HL-60/S4 (cell line): ENCODE data around the gene CD226.
"Not testable (repeated sequence)": the region's sequence is repeated elsewhere in the genome, so short reads cannot be mapped to it uniquely, and the experiment has no call there.

Experiments used
- in situ Hi-C: fragments of 300-500 bp; cut with MboI; formaldehyde crosslinking; loops from 2 replicates; pipeline ENCODE4 v1.14.3; 2022; ENCODE audit warnings: low sequenced_read_pairs

Gene CD226

DNA sequence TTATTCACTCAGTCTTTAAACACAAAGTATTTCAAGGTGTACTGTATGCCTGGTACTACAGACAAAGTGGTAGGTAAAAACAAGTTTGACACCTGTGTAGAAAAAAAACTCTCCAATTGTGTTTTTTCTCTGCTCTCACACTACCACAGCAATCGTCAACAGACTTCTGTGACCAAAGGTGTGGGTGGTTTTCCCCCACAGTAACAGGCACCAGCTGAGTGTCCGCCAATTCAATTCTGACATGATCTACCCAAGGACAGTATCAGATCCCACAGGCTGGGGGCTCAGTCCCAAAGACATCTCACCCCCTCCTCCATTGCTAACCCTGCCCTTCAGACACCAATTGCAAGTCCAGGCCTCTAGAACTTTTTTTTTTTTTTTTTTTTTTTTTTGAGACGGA, 71.2 kb downstream of the CD226 start:
- in situ Hi-C loops: no loop called here

DNA sequence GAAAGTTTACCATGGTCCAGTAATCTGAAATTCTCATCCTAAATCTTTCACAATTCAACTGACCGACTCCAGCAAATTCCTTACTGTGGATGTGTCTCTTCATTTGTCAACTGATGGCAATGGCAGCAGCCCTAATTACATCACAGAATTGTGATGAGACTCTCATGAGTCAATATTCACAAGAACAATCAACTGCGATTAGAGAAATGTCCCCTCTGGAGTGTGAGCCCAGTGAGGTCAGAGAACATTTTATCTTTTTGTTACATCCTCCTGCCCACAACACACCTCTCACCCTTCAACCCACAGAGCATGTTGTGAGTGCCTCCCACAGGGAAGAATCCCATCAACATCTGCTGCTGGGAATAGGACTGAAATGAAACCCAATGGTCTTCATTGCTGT, 73.6 kb downstream of the CD226 start:
- in situ Hi-C loops: no loop called here

DNA sequence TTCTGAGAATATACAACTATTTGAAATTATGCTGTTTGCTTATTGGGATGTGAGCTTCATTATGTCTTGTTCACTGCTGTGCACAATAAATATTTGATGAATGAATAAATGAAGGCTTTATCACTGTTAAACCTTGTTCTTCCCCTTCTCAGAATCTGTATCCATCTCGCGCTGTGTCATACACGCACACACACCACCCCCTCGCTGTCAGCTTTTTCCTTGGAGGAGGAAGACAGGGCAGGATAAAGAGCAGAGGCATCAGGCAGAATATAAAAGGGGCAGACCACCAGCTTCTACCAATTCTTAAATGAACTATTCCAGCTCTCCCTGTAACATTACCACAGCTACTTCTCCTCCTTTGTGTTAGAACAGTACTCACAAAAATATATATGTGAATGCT, 75.0 kb downstream of the CD226 start:
- in situ Hi-C loops: no loop called here

- in situ Hi-C loops: no loop called here
These were observed 76.3 kb downstream of the CD226 start for GRCh38 chr18:69871363-69871762.

- in situ Hi-C loops: no loop called here
These were observed 76.9 kb downstream of the CD226 start for GRCh38 chr18:69870736-69871135.

GRCh38 chr18:69866212-69866611, 81.5 kb downstream of the CD226 start:
- in situ Hi-C loops: no loop called here

- in situ Hi-C loops: no loop called here
These were observed 81.9 kb downstream of the CD226 start for GRCh38 chr18:69865776-69866175.

DNA sequence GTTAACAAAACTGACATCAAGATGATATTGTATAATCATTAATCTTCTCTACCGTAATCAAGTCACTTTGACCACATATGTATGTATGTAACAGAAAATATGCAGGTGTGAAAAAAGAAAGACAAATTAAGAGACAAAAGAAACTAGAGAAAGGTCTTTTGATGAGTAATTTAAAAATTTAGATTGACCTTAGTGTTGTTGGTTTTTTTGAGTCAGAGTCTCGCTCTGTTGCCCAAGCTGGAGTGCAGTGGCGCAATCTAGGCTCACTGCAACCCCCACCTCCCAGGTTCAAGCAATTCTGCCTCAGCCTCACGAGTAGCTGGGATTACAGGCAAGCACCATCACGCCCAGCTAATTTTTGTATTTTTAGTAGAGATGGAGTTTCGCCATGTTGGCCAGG, 82.9 kb downstream of the CD226 start:
- in situ Hi-C loops: not testable (repeated sequence)

- in situ Hi-C loops: no loop called here
These were observed 88.8 kb downstream of the CD226 start for GRCh38 chr18:69858897-69859296.

DNA sequence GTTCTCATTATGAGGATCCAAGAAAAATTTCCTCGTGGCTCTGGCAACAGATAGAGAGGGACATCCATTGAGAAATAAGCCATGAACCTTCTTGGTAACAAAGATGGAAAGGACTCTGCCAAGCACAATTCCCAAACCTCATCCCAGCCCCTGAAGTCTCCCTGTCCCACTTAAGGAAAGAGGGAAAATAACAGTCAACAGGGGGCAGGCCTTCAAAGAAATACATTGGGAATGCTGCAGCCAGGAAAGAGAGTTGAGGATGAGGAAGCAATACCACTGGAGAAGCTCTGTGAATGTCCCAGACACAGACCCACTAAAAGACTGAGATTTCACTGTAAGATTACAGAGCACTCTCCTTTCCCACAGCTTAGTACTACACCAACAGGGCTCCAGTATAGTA, 93.2 kb downstream of the CD226 start:
- in situ Hi-C loops: no loop called here

DNA sequence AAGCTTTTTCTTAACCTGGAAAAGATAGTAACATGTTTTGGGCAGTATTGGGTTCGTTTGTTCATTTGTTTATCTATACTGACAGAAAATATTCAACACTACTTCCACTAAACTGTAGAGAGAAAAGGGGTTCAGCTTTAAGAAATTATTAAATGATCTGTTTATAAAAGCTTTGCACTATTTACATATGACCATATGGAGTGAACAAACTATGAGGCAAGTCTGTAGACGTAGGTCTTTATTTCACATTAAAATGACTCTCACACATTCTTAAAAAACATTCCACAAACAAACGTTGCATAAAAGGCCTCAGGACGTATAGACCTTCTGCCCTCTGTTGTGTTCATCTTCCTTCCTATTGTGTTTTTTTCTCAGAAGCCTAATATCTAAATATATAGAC, 94.6 kb downstream of the CD226 start:
- in situ Hi-C loops: no loop called here

- in situ Hi-C loops: no loop called here
These were observed 101.8 kb downstream of the CD226 start for GRCh38 chr18:69845593-69846506.

- in situ Hi-C loops: no loop called here
These were observed 103.0 kb downstream of the CD226 start for GRCh38 chr18:69844656-69845055.

- in situ Hi-C loops: no loop called here
These were observed 104.7 kb downstream of the CD226 start for GRCh38 chr18:69843015-69843414.

- in situ Hi-C loops: no loop called here
These were observed 106.6 kb downstream of the CD226 start for GRCh38 chr18:69841117-69841516.

GRCh38 chr18:69840445-69840844, 107.2 kb downstream of the CD226 start:
- in situ Hi-C loops: no loop called here

DNA sequence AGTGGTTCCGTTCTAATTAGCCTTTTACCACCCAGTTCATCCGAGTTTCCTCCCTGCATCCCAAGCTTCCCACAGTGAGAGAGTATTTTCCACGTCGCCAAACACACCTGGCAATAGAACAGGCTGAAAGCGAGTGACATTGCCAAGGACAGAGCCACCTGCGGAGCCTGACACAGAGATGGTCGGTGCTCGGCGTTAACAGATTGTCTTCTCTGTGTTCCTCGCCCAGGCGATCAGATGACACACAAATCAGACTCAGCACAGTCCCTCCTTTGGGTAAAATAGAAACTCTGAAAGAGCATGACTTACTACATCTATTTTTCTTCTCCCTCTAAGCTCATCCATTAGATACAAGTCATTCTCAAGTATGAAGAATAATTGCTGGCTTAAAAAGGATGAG, 107.7 kb downstream of the CD226 start:
- in situ Hi-C loops: no loop called here

GRCh38 chr18:69839497-69839896, 108.2 kb downstream of the CD226 start:
- in situ Hi-C loops: no loop called here

DNA sequence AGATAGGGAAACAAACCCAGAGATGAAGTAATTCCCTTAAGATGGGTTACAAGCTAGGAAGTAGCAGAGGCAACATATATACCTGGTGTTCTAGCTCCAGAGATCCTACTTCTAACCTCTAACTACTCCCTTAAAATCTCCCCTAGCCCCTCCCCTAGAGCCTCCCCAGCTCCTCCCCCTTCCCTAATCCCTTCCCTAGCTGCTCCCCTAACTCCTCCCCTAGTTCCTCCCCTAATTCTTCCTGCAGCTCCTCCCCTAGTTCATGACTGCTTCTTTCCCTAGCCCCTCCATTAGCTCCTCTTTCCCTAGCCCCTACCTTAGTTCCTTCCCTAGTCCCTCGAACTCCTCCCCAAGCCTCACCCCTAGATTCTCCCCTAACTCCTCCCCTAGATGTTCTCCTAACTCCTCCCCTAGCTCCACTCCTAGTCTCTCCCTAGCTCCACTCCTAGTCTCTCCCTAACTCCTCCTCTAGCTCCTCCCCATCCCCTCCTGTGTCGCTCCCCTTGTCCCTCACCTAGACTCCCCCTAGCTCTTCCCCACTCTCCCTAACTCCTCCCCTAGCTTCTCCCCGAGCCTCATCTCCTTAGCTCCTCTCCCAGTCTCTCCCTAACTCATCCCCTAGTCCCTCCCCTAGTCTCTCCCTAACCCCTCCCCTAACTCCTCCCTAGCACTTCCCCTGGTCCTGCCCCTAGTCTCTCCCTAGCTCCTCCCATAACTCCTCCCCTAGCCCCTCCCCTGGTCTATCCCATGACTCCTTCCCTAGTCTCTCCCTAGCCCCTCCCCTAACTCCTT, 108.9 kb downstream of the CD226 start:
- in situ Hi-C loops: no loop called here

GRCh38 chr18:69838003-69838402, 109.7 kb downstream of the CD226 start:
- in situ Hi-C loops: no loop called here

DNA sequence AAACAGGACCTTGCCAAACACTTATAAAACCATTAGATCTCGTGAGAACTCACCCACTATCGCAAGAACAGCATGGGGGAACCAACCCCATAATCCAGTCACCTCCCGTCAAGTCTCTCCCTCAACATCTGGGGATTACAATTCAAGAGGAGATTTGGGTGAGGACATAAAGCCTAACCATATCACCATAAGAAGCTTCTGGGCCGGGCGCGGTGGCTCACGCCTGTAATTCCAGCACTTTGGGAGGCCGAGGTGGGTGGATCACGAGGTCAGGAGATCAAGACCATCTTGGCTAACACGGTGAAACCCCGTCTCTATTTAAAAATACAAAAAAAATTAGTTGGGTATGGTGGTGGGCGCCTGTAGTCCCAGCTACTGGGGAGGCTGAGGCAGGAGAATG, 112.7 kb downstream of the CD226 start:
- in situ Hi-C loops: not testable (repeated sequence)

DNA sequence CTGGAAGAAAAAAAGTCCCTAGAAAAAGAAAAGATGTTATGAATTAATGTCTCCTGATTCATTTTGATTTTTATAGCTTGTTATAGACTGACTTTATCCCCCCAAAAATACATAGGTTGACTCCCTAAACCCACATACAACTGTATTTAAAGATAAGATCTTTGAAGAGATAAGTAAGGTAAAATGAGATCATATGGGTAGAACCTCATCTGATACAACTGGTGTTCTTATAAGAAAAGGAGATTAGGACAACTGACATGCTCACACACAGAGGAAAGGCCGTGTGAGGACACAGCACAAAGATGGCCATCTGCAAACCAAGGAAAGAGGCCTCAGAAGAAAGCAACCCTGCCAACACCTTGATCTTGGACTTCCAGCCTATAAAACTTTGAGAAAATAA, 117.5 kb downstream of the CD226 start:
- in situ Hi-C loops: no loop called here
